CD4-positive, alpha-beta T cell treated with Interleukin-4 for 4 hours (primary cell): ENCODE data around the gene MYH7.

ENCODE experiments used
- DNase-seq: peaks from one replicate; pipeline ENCODE4 v3.0.0-alpha.2; 2020

The MYH7 gene

DNA sequence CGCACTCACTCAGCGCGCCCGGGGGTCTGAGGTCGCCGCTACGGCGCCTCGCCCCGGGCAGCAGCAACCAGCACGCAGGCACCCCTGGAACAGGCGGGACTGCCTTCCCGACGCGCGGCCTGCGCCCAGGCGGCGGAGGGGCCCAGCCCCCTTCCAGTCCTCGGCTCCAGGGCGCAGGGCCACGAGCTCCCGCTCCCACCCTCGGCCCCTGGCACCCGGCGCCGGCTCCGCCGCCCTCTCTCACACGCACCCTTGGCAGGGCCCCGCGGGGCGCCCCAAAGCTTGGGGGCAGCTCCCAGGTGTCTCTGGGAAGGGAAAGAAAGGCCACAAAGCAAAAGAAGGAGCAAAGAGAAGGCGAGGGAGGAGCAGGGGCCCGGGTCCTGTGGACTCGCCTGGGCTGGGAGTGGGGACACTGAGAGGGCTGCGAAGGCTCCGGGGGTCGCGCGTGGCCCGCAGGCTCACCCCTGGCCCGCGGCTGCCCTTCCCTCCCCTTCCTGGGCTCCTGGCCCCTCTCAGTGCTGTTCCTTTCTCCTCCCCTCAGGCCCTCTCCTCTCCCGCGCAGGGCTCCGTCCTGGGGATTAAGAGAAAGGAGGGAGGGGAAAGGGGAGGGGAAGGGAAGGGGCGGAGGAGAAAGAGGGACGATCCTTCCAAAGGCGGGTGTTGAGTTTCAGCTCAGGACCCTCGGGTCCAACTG lies 69.6 kb downstream of the MYH7 start:
- DNase-seq: no peak

GRCh38 chr14:23365036-23365731 lies 70.3 kb downstream of the MYH7 start, which contains the start of gene EFS:
TSS of gene EFS (minus strand) at chr14:23365172. CDS start at chr14:23365025, 147 bp downstream.
- DNase-seq: no peak

- DNase-seq: no peak
Observed at GRCh38 chr14:23364164-23365035, 71.1 kb downstream of the MYH7 start.
